PC-3 (cell line): ENCODE results near the gene IBA57. TPM values are rescaled to one million over a fixed set of nuclear protein-coding genes. Genes with fewer than 3 reads are reported as not detected.

Experiments
- ATAC-seq: fragments of 200-7000 bp; cut with Tn5 transposase; 2 replicates; pipeline ENCODE4 v1.9.1; 2020; ENCODE audit warnings: mild to moderate bottlenecking, moderate library complexity
- BruUV-seq: library from RNA; stranded (reverse); fragments of 400-500 nt; replicated peaks from 2 replicates; lab custom pipeline; 2021; lab: Mats Ljungman, UMichigan
- CTCF ChIA-PET: fragments of 300-600 bp; sonication (Branson Sonifier 250); formaldehyde crosslinking; loops from one replicate; lab custom pipeline; 2022; ENCODE audit warnings: antibody characterized with exemption; lab: Charles Lee
- POLR2A ChIA-PET: fragments of 300-600 bp; sonication (Branson Sonifier 250); formaldehyde crosslinking; loops from one replicate; lab custom pipeline; 2022; ENCODE audit warnings: antibody characterized with exemption; ENCODE audit not compliant: unreplicated experiment; lab: Charles Lee
- DNase-seq: peaks from one replicate; pipeline ENCODE4 v3.0.0-alpha.2; 2015
- H2AFZ ChIP-seq: fragments of 300-600 bp; sonication (generic); 2 replicates; pipeline ENCODE4 v1.6.0; 2016; ENCODE audit warnings: antibody characterized with exemption, low read length
- H3F3A ChIP-seq: fragments of 300-600 bp; sonication (generic); one replicate; pipeline ENCODE4 v1.6.0; 2017; ENCODE audit warnings: antibody characterized with exemption, low read length, control low read depth, mild to moderate bottlenecking; ENCODE audit not compliant: unreplicated experiment
- H3K27ac ChIP-seq: fragments of 300-600 bp; sonication (generic); 2 replicates; pipeline ENCODE4 v1.5.1; 2016; ENCODE audit warnings: mild to moderate bottlenecking, low read length
- H3K27me3 ChIP-seq: fragments of 300-600 bp; sonication (generic); 2 replicates; pipeline ENCODE4 v1.6.1; 2016; ENCODE audit warnings: low read length, mixed read lengths
- H3K36me3 ChIP-seq: fragments of 300-600 bp; sonication (generic); 2 replicates; pipeline ENCODE4 v1.6.1; 2016; ENCODE audit warnings: low read depth, mixed run types, low read length, mixed read lengths
- H3K4me1 ChIP-seq: fragments of 300-600 bp; sonication (generic); 2 replicates; pipeline ENCODE4 v1.5.1; 2016; ENCODE audit warnings: low read length; ENCODE audit not compliant: insufficient read depth
- H3K4me2 ChIP-seq: fragments of 300-600 bp; sonication (generic); 2 replicates; pipeline ENCODE4 v1.6.0; 2016; ENCODE audit warnings: low read length
- H3K4me3 ChIP-seq: fragments of 300-600 bp; sonication (generic); 2 replicates; pipeline ENCODE4 v1.5.1; 2016; ENCODE audit warnings: mild to moderate bottlenecking, low read length, mixed read lengths
- H3K79me2 ChIP-seq: fragments of 300-600 bp; sonication (generic); 2 replicates; pipeline ENCODE4 v1.6.1; 2017; ENCODE audit warnings: low read length, mixed read lengths
- H3K9ac ChIP-seq: fragments of 300-600 bp; sonication (generic); 2 replicates; pipeline ENCODE4 v1.6.0; 2016; ENCODE audit warnings: mild to moderate bottlenecking, low read length
- H3K9me2 ChIP-seq: fragments of 300-600 bp; sonication (generic); replicated peaks from 2 replicates; pipeline ENCODE4 v1.6.1; 2016; ENCODE audit warnings: mixed run types, low read length, mixed read lengths
- H3K9me3 ChIP-seq: fragments of 300-600 bp; sonication (generic); 2 replicates; pipeline ENCODE4 v1.6.1; 2016; ENCODE audit warnings: low read length, mixed read lengths
- H4K20me1 ChIP-seq: fragments of 300-600 bp; sonication (generic); 2 replicates; pipeline ENCODE4 v1.6.1; 2016; ENCODE audit warnings: low read length, mixed read lengths
- EZH2 ChIP-seq: fragments of 300-600 bp; sonication (generic); IDR thresholded peaks from one replicate; pipeline ENCODE4 v1.6.1; 2017; ENCODE audit warnings: antibody characterized with exemption, mild to moderate bottlenecking, low read length; ENCODE audit not compliant: unreplicated experiment
- EZH2phosphoT487 ChIP-seq: fragments of 300-600 bp; sonication (generic); IDR thresholded peaks from 2 replicates; pipeline ENCODE4 v1.6.1; 2018; ENCODE audit warnings: mild to moderate bottlenecking, antibody characterized with exemption, low read length, borderline replicate concordance
- intact Hi-C: fragments of 100-400 bp; cut with micrococcal nuclease; formaldehyde crosslinking; loops from 2 replicates; pipeline ENCODE4 v1.9.0; 2023
- total RNA-seq: library from RNA; depleted of rRNA; stranded (reverse); fragments of >200 nt; gene quantifications from 2 replicates; pipeline ENCODE4 v1.2.3, GENCODE V29; 2014
- TF ChIP-seq, protein P1 (sequence below): fragments of 300-600 bp; sonication (generic); conservative IDR thresholded peaks from 2 replicates; pipeline ENCODE4 v1.5.1; 2017; ENCODE audit warnings: antibody characterized with exemption, low read depth, mild to moderate bottlenecking, low read length

The IBA57 gene
- total RNA-seq, 1 experiment from 2014 or later = 18.3 TPM

DNA sequence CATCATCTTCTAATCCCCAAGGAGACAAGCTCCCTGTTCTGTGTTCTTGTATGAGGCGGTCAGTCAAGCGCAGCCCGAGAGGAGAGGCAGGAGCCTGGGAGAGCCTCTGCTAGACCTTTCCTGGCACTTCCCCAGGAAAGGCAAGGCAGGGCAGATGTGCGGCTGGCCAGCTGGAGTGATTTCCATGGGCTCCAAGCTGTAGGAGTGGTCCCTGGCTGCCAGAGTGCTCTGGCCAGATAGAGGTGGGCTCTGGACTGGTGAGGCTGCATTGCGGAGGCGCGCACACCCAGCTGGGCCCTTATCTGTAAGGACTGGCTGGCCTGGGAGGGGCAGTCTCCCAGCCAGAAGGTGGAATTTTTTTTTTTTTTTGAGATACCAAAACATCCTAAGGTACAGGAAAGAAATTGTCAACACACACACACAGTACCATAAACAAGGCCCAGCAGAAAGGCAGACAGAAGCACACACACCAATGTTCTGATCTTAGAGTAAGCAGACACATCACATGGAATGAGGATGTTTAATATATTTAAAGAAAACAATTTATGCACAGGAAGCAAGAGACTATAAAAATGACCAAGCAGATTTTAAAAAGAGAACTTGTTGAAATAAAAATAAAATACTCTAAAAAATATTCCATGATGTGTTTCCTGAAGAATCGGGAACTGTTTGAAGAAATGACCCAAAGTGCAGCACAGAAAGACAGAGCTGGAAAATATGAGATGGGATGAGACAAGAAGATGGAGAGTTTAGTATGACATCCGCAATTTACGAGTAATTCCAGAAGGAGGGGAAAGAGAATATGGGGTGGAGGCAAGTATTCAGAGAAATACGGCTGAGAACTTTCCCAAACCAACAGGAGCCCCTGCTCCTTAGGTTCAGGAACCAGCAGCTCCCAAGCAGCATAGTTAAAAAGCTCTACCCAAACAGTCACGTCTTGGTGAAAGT lies 13.4 kb downstream of the IBA57 start:
- BruUV-seq = no TSS peak
- ChIA-PET POLR2A (no interaction called here), CTCF (interaction anchor here (1.0 kb wide), 1 partner anchor 180 kb away, joined by 4 read pairs; no protein-coding TSS in a partner anchor)
- no peak overlapping the region for H3K27ac ChIP-seq
- no peak overlapping the region for H2AFZ ChIP-seq
- H3K4me2 ChIP-seq = no peak overlapping the region
- ATAC-seq (no peak), DNase-seq (no peak)
- H3K27me3 ChIP-seq = no peaks in the 10 kb centered on the region
- peaks cover 4% of the 10 kb centered on the region; the same call in 1 of the 2 replicates for H4K20me1 ChIP-seq
- H3K9me3 ChIP-seq = no peaks in the 10 kb centered on the region
- TF ChIP-seq EZH2phosphoT487 (no peak), EZH2 (no peak)
- TF ChIP-seq, protein P1, sequence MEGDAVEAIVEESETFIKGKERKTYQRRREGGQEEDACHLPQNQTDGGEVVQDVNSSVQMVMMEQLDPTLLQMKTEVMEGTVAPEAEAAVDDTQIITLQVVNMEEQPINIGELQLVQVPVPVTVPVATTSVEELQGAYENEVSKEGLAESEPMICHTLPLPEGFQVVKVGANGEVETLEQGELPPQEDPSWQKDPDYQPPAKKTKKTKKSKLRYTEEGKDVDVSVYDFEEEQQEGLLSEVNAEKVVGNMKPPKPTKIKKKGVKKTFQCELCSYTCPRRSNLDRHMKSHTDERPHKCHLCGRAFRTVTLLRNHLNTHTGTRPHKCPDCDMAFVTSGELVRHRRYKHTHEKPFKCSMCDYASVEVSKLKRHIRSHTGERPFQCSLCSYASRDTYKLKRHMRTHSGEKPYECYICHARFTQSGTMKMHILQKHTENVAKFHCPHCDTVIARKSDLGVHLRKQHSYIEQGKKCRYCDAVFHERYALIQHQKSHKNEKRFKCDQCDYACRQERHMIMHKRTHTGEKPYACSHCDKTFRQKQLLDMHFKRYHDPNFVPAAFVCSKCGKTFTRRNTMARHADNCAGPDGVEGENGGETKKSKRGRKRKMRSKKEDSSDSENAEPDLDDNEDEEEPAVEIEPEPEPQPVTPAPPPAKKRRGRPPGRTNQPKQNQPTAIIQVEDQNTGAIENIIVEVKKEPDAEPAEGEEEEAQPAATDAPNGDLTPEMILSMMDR = no peak
- H3K9me2 ChIP-seq = no peaks in the 10 kb centered on the region
- no peak overlapping the region for H3K4me3 ChIP-seq
- H3K79me2 ChIP-seq = no peaks in the 10 kb centered on the region
- no peaks in the 10 kb centered on the region for H3K36me3 ChIP-seq
- intact Hi-C loops = no loop called here
- H3F3A ChIP-seq = no peaks in the 10 kb centered on the region
- H3K4me1 ChIP-seq = no peaks in the 10 kb centered on the region
- no peak overlapping the region for H3K9ac ChIP-seq

DNA sequence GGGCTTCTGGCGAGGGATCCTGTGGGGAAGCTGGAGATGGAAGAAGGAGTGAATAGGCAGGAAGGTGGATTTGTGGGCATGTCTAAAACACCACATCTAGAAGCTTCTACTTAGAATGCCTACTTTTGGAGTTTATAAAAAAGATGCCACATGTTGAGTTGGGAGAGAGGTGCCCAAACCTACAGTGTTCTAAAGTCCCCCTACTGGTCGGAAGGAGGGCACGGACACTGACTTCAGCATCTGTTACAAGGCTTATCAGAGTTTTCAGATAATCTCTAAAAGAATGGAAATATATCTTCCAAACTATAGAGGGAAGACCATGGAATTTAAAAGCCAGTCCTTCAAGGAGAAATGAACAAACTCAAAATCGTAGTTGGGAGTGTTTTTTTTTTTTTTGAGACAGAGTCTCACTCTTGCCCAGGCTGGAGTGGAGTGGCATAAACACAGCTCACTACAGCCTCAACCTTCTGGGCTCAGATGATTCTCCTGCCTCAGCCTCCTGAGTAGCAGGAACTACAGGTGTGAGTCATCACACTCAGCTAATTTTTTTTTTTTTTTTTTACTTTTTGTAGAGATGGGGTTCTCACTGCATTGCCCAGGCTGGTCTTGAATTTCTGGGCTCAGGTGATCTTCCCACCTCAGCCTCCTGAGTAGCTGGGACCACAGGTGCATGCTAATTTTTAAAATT lies 14.8 kb downstream of the IBA57 start:
- Histone ChIP-seq H4K20me1 (no peaks in the 10 kb centered on the region), H3K9ac (no peak overlapping the region), H3K36me3 (no peaks in the 10 kb centered on the region), H3K79me2 (no peaks in the 10 kb centered on the region), H3K4me2 (no peak overlapping the region), H3K4me1 (no peaks in the 10 kb centered on the region), H2AFZ (no peak overlapping the region), H3K4me3 (no peak overlapping the region), H3K27ac (no peak overlapping the region), H3K9me3 (no peaks in the 10 kb centered on the region), H3K27me3 (no peaks in the 10 kb centered on the region), H3F3A (no peaks in the 10 kb centered on the region), H3K9me2 (no peaks in the 10 kb centered on the region)
- intact Hi-C loops = no loop called here
- BruUV-seq = no TSS peak
- ChIA-PET CTCF (interaction anchor here (0.6 to 0.7 kb wide), 2 partner anchors 21 to 50 kb away, joined by 3 to 7 read pairs; no protein-coding TSS in a partner anchor), POLR2A (no interaction called here)
- ATAC-seq = peak; percentile 27; the same call in 1 of the 2 replicates
- no peak for TF ChIP-seq EZH2
- TF ChIP-seq, protein P1 = peak; percentile 66
- TF ChIP-seq EZH2phosphoT487 = no peak
- peak; percentile 34 for DNase-seq
